Chondrocyte (in vitro differentiated cells): Measurements from ENCODE around the gene FBXW8. TPM values are rescaled to one million over a fixed set of nuclear protein-coding genes. Genes with fewer than 3 reads are reported as not detected.

Experiments
- DNase-seq: peaks from one replicate; pipeline ENCODE4 v3.0.0; 2021; ENCODE audit warnings: mixed read lengths, low spot score
- H3K27ac Mint-ChIP-seq: one replicate; pipeline ENCODE4 v1.8.0; 2021; ENCODE audit warnings: mild to moderate bottlenecking, moderate library complexity, mixed read lengths; ENCODE audit not compliant: unreplicated experiment
- H3K27me3 Mint-ChIP-seq: 2 replicates; pipeline ENCODE4 v1.8.0; 2021; ENCODE audit warnings: low read depth, mixed read lengths
- H3K36me3 Mint-ChIP-seq: 2 replicates; pipeline ENCODE4 v1.8.0; 2021; ENCODE audit warnings: low read depth, mixed read lengths
- H3K4me1 Mint-ChIP-seq: 2 replicates; pipeline ENCODE4 v1.8.0; 2021; ENCODE audit warnings: low read depth, mild to moderate bottlenecking, mixed read lengths
- H3K4me3 Mint-ChIP-seq: one replicate; pipeline ENCODE4 v1.8.0; 2021; ENCODE audit warnings: mild to moderate bottlenecking, moderate library complexity, mixed read lengths; ENCODE audit not compliant: unreplicated experiment
- H3K9me3 Mint-ChIP-seq: 2 replicates; pipeline ENCODE4 v1.8.0; 2021; ENCODE audit warnings: low read depth, mixed read lengths
- total RNA-seq: library from RNA; stranded (reverse); gene quantifications from 3 replicates; pipeline ENCODE4 v1.2.1, GENCODE V29; 2021
- TF ChIP-seq, protein P1 (sequence below): fragments of 200-600 bp; sonication (generic); IDR thresholded peaks from 2 replicates; pipeline ENCODE4 v1.5.0; 2021; ENCODE audit warnings: antibody characterized with exemption, mild to moderate bottlenecking, moderate library complexity

The FBXW8 gene
- total RNA-seq, 1 donor from 2014 or later, result 30.3 TPM

DNA sequence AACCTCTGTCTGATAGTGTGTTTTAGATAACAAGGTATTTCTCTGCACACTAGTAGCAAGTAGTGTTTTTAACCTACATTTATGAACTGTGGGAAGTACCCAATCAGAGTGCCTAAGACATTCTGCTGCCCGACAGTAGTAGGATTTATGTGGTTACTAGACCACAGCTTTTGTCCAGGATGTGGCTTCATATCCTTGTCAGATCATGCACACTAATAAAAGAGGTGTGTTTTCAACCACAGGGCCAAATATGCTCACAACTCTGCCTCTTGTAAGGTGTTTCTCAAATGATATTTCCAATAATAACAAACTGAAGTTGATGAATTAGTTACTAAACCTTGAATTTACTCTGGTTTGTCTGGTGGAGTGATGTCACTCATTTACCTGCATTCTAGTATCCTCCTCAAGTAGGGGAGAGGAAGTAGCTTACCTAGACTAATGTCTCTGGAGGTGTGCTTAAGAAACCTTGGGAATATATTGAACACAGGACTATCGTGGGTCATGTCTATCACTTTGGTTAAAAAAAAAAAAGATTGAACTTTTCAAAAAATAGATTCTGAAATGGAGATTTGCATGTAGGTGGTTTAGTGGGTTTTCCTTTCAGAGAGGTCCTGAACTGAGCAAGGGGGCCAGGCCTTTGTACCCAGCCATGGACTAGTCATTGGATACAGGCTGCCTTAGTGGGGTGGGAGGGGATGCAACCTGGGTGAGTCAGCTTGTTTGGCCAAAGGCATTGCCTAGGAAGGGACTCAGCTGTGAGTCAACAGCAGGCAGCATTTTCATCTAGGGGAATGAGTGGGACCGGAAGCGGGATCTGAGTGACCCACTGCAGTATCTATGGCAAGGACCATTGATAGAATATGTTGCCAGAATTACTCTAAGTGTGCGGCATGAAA is 14.1 kb downstream of the FBXW8 start:
- TF ChIP-seq, protein P1, sequence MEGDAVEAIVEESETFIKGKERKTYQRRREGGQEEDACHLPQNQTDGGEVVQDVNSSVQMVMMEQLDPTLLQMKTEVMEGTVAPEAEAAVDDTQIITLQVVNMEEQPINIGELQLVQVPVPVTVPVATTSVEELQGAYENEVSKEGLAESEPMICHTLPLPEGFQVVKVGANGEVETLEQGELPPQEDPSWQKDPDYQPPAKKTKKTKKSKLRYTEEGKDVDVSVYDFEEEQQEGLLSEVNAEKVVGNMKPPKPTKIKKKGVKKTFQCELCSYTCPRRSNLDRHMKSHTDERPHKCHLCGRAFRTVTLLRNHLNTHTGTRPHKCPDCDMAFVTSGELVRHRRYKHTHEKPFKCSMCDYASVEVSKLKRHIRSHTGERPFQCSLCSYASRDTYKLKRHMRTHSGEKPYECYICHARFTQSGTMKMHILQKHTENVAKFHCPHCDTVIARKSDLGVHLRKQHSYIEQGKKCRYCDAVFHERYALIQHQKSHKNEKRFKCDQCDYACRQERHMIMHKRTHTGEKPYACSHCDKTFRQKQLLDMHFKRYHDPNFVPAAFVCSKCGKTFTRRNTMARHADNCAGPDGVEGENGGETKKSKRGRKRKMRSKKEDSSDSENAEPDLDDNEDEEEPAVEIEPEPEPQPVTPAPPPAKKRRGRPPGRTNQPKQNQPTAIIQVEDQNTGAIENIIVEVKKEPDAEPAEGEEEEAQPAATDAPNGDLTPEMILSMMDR, result no peak
- Mint-ChIP-seq H3K27ac (peak overlapping the region; percentile 39), H3K4me1 (peaks cover 70% of the 10 kb centered on the region), H3K9me3 (no peaks in the 10 kb centered on the region), H3K27me3 (no peaks in the 10 kb centered on the region), H3K36me3 (peaks cover 7% of the 10 kb centered on the region), H3K4me3 (no peak overlapping the region)
- no peak for DNase-seq

DNA sequence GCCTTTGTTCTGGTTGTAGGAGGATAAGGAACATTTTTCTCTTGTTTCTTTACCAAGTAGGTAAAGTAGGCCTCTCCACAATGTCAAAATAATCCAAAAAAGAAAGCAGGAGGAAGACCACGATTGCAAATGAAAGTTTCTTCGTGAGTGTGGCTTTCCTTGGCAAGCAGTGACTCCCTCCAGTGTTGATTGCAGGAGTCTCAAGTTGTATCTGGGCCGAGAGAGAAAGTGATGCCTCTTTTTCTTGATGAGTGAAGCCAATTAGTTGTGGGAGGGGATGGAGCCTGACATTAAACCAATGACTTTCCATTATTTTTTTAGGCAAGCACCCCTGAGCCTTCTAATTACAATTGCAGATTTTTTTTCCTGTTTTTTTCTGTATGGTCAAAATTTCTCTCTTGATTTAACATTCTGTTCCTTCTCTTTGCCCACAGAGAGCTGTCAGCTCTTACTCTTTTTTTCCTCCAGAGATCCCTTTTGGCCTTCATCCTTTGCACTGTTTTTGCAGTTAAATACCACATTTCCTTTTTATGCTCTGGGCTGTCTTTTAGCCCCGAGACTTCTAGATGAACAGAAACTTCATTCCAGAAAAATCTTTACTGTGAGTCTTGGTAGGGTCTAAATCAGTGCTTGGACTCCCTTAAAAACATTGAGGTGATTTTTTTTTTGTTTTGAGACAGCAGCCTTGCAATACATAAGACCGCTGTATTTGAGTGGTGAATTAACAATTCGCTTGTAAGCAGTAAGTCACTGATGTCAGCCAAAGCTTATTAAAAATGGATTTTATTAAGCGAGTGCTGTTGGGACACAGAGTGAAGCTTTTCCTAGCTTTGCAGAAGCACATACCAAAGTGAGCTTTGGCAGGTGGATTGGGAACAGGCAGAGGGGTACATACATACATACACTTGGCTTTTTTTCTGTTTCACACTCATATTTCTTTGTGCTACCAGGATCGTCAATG is 15.8 kb downstream of the FBXW8 start:
- no peak for DNase-seq
- Mint-ChIP-seq H3K4me3 (peak overlapping the region; percentile 2), H3K27ac (peak overlapping the region; percentile 88), H3K4me1 (peaks cover 52% of the 10 kb centered on the region), H3K9me3 (no peaks in the 10 kb centered on the region), H3K36me3 (peaks cover 14% of the 10 kb centered on the region), H3K27me3 (no peaks in the 10 kb centered on the region)
- TF ChIP-seq, protein P1, result peak; percentile 56

DNA sequence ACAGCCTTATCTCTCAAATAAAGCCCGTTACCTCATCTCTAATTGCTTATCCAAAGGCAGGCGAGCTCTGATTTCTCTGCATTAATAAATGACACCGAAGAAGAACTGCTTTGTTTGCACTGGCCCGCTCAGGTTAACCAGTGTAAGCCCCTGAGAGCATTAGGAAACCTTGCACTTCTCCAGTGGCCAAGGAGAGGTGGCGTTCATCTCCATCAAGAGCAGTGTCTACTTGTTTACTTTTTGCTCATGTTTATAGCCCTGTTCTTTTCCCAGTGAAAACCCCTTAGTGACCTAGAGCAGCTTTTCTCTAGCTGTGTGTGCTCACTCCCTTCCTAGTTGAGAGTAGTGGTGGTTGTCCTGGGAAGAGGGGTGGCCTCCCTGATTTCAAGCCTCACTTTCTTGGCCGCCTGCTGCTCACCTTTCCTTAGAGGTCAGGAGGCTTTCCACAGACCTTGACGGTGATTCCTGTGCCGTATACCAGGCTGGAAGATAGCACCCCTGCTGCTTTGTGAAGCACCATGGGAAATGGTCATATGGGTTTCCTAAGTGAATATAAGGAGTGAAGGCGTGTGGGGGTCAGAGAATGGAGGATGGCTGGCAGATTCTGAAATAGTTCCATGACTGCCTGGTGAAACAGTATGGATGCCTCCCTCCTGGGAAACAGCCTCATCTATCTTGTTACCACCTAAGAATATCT is 16.6 kb downstream of the FBXW8 start:
- no peak for DNase-seq
- TF ChIP-seq, protein P1, result no peak
- Mint-ChIP-seq H3K4me3 (no peak overlapping the region), H3K9me3 (no peaks in the 10 kb centered on the region), H3K4me1 (peaks cover 45% of the 10 kb centered on the region), H3K27me3 (no peaks in the 10 kb centered on the region), H3K36me3 (peaks cover 16% of the 10 kb centered on the region), H3K27ac (peak overlapping the region; percentile 88)

DNA sequence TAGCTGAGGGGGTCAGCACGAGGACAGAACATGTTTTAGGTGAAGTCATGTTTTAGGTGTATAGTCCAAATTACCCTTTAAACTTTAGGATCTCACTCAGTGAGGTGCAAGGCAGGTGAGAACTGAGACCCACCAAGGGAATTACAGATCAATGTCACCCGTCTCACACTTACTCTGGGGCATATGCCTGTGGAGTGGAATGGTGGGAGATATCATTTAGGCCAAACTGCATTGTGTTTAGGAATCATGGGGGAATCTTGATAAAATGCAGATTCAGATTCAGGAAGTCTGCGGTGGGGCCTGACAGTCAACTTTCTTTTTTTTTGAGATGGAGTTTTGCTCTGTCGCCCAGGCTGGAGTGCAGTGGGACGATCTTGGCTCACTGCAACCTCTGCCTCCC is 17.8 kb downstream of the FBXW8 start:
- peaks cover 45% of the 10 kb centered on the region for H3K4me1 Mint-ChIP-seq
- TF ChIP-seq, protein P1, result no peak
- no peak overlapping the region for H3K27ac Mint-ChIP-seq
- no peaks in the 10 kb centered on the region for H3K9me3 Mint-ChIP-seq
- H3K27me3 Mint-ChIP-seq, result no peaks in the 10 kb centered on the region
- no peak overlapping the region for H3K4me3 Mint-ChIP-seq
- DNase-seq, result no peak
- peaks cover 16% of the 10 kb centered on the region for H3K36me3 Mint-ChIP-seq
